Ascending aorta (tissue), 2 donors: ENCODE data around the gene ZBTB16. TPM values are rescaled to one million over a fixed set of nuclear protein-coding genes. Genes with fewer than 3 reads are reported as not detected.
A peak's percentile ranks its signal among the peaks of the same experiment; 100 is the strongest.

Experiments
- DNase-seq, 2 donors: peaks; one replicate each; pipeline ENCODE4 v3.0.0-alpha.2; 2019; ENCODE audit warnings: low spot score in 2 of 2
- H3K27ac ChIP-seq, 2 donors: fragments of 200-600 bp; sonication (generic); one replicate each; pipeline ENCODE4 v1.5.1; 2016 to 2017; ENCODE audit warnings: mild to moderate bottlenecking in 1 of 2
- H3K27me3 ChIP-seq: fragments of 200-600 bp; sonication (generic); one replicate; pipeline ENCODE4 v1.5.1; 2017
- H3K36me3 ChIP-seq, 2 donors: fragments of 200-600 bp; sonication (generic); one replicate each; pipeline ENCODE4 v1.5.1; 2016
- H3K4me1 ChIP-seq, 2 donors: fragments of 200-600 bp; sonication (generic); one replicate each; pipeline ENCODE4 v1.5.1; 2016 to 2017; ENCODE audit warnings: mild to moderate bottlenecking in 1 of 2
- H3K4me3 ChIP-seq, 2 donors: fragments of 200-600 bp; sonication (generic); one replicate each; pipeline ENCODE4 v1.5.1; 2016 to 2017; ENCODE audit warnings: mild to moderate bottlenecking in 1 of 2
- H3K9me3 ChIP-seq, 2 donors: fragments of 200-600 bp; sonication (generic); one replicate each; pipeline ENCODE4 v1.5.1; 2016
- CTCF ChIP-seq, 3 experiments: fragments of 200-600 bp in 2 of 3; fragments of 450-650 bp in 1 of 3; sonication (generic) in 2 of 3; IDR thresholded peaks; one replicate each; pipeline ENCODE4 v1.5.1; 2016 to 2019; ENCODE audit warnings: antibody characterized with exemption in 3 of 3, mild to moderate bottlenecking in 1 of 3, moderate library complexity in 1 of 3
- intact Hi-C: fragments of 100-400 bp; cut with DNase I; formaldehyde crosslinking; loops from one replicate; pipeline ENCODE4 v1.15.1; 2023
- total RNA-seq: library from RNA; depleted of rRNA; stranded (reverse); fragments of >200 nt; gene quantifications from one replicate; pipeline ENCODE4 v1.1.0, GENCODE V29; 2016

Gene ZBTB16
- total RNA-seq, 1 donor from 2014 or later: 344 TPM

GRCh38 chr11:114173843-114174242 lies 114.3 kb downstream of the ZBTB16 start:
- H3K27me3 ChIP-seq: no peaks in the 10 kb centered on the region
- no peak overlapping the region for H3K4me3 ChIP-seq
- DNase-seq: no peak
- intact Hi-C loops: no loop called here
- H3K4me1 ChIP-seq: peaks cover 67 to 100% of the 10 kb centered on the region in 2 donors
- no peaks in the 10 kb centered on the region for H3K9me3 ChIP-seq
- peaks cover 12 to 42% of the 10 kb centered on the region in 2 donors for H3K36me3 ChIP-seq
- H3K27ac ChIP-seq: peak overlapping the region; percentile 92 to 99
- TF ChIP-seq CTCF (IDR thresholded peaks at IDR 0.05): no peak

GRCh38 chr11:114174712-114175495 lies 115.4 kb downstream of the ZBTB16 start:
- Histone ChIP-seq H3K36me3 (peaks cover 12 to 32% of the 10 kb centered on the region in 2 donors), H3K9me3 (no peaks in the 10 kb centered on the region), H3K4me3 (no peak overlapping the region), H3K4me1 (peaks cover 61 to 94% of the 10 kb centered on the region in 2 donors), H3K27me3 (no peaks in the 10 kb centered on the region), H3K27ac (peak overlapping the region; percentile 92 to 99)
- intact Hi-C loops: no loop called here
- TF ChIP-seq CTCF (IDR thresholded peaks at IDR 0.05): no peak
- DNase-seq: no peak

- no peak for TF ChIP-seq CTCF (IDR thresholded peaks at IDR 0.05)
- intact Hi-C loops: no loop called here
- Histone ChIP-seq H3K9me3 (no peaks in the 10 kb centered on the region), H3K27ac (peak overlapping the region; percentile 92 to 99), H3K36me3 (peaks cover 12 to 32% of the 10 kb centered on the region in 2 donors), H3K4me3 (no peak overlapping the region), H3K4me1 (peaks cover 61 to 94% of the 10 kb centered on the region in 2 donors), H3K27me3 (no peaks in the 10 kb centered on the region)
- DNase-seq: no peak
Observed at GRCh38 chr11:114175706-114176105, 116.2 kb downstream of the ZBTB16 start.

GRCh38 chr11:114176321-114176720 lies 116.8 kb downstream of the ZBTB16 start:
- no peak for DNase-seq
- H3K9me3 ChIP-seq: no peaks in the 10 kb centered on the region
- peak overlapping the region; percentile 92 to 99 for H3K27ac ChIP-seq
- no peak overlapping the region for H3K4me3 ChIP-seq
- H3K36me3 ChIP-seq: peaks cover 16 to 32% of the 10 kb centered on the region in 2 donors
- no peak for TF ChIP-seq CTCF (IDR thresholded peaks at IDR 0.05)
- H3K27me3 ChIP-seq: no peaks in the 10 kb centered on the region
- intact Hi-C loops: no loop called here
- peaks cover 61 to 94% of the 10 kb centered on the region in 2 donors for H3K4me1 ChIP-seq

- H3K27ac ChIP-seq: peak overlapping the region; percentile 92 to 99
- no peaks in the 10 kb centered on the region for H3K9me3 ChIP-seq
- peaks cover 60 to 94% of the 10 kb centered on the region in 2 donors for H3K4me1 ChIP-seq
- intact Hi-C loops: loop anchor here (1.0 kb wide), 1 partner anchor 15 kb away; no protein-coding TSS in a partner anchor
- no peaks in the 10 kb centered on the region for H3K27me3 ChIP-seq
- peaks cover 14 to 28% of the 10 kb centered on the region in 2 donors for H3K36me3 ChIP-seq
- DNase-seq: no peak
- TF ChIP-seq CTCF (IDR thresholded peaks at IDR 0.05): no peak
- peak overlapping the region in 1 of 2 donors; percentile 11 for H3K4me3 ChIP-seq
Observed at GRCh38 chr11:114178656-114179055, 119.1 kb downstream of the ZBTB16 start.
